ENCODE measurements around the gene PNKP. TPM values are rescaled to one million over a fixed set of nuclear protein-coding genes. Genes with fewer than 3 reads are reported as not detected.

The PNKP gene
- total and polyA plus RNA-seq, 9 of the 15 experiments (the other 6 are each of a cell fraction or from before 2014, with no cell fraction given): 2.8 to 85.4 (median 25.3) TPM

- Histone ChIP-seq H3K9me1 (ENCODE audit: control insufficient read depth, insufficient read depth, low read length) (no peaks in the 10 kb centered on the region), H3K4me3 (no peak overlapping the region), H3K4me1 (replicated peaks in 1 of 2; ENCODE audit: control insufficient read depth in 2 of 2, insufficient read depth in 2 of 2, low read length in 2 of 2) (peaks cover 6 to 60% of the 10 kb centered on the region in 2 experiments; a peak in 3 of 5 replicates), H3K27me3 (ENCODE audit: control insufficient read depth in 2 of 2, insufficient read depth in 2 of 2, low read length in 2 of 2) (no peaks in the 10 kb centered on the region), H3K79me2 (ENCODE audit: control insufficient read depth, insufficient read depth, low read length) (no peaks in the 10 kb centered on the region), H3K4me2 (ENCODE audit: insufficient read depth, low read length) (no peak overlapping the region), H2AFZ (ENCODE audit: low read depth, low read length) (no peak overlapping the region), H3K27ac (ENCODE audit: extremely low read depth, low read depth, low read length) (no peak overlapping the region), H3K9me3 (replicated peaks; ENCODE audit: control insufficient read depth, insufficient read depth, low read depth, low read length) (no peaks in the 10 kb centered on the region), H3K9ac (ENCODE audit: insufficient read depth in 1 of 2, low read depth in 2 of 2, low read length in 2 of 2) (0 out of 4 replicates have a peak overlapping the region, but pooled peaks of 1 of the 2 experiments have one; percentile 77), H4K20me1 (replicated peaks; ENCODE audit: control insufficient read depth, insufficient read depth, low read length) (no peaks in the 10 kb centered on the region), H3K36me3 (ENCODE audit: control insufficient read depth, insufficient read depth, low read length) (peaks cover 55% of the 10 kb centered on the region)
- WGBS (ENCODE audit: insufficient coverage, low coverage, missing lambda C conversion rate): 90% methylated on average over 18 of the region's 18 CpGs
- intact Hi-C loops (cut with micrococcal nuclease) (no loop called here), in situ Hi-C loops (cut with MboI) (no loop called here)
- ATAC-seq (no peak), FAIRE-seq (no peak), DNase-seq (ENCODE audit: extremely low read depth in 1 of 4, low spot score in 3 of 4) (no peak)
- TF ChIP-seq RBFOX2 (IDR thresholded peaks at IDR 0.05; ENCODE audit: low read depth, low read length): peak; percentile 27; the same call in 1 of the 2 replicates
- no peak for TF ChIP-seq NFIX (CRISPR knock-in tag; IDR thresholded peaks at IDR 0.05; ENCODE audit: low read depth)
- BruUV-seq (replicated peaks): no TSS peak
- ChIA-PET CTCF (ENCODE audit: low intra/inter-chr PET ratio) (no interaction called here), POLR2A (interaction anchor here (0.6 kb wide), 1 partner anchor 26 kb away, joined by 3 read pairs; no protein-coding TSS in a partner anchor)
These were observed 16.7 kb upstream of the PNKP start for GRCh38 chr19:49884109-49884508.

GRCh38 chr19:49883094-49883493, 15.7 kb upstream of the PNKP start:
- Histone ChIP-seq H4K20me1 (replicated peaks; ENCODE audit: control insufficient read depth, insufficient read depth, low read length) (no peaks in the 10 kb centered on the region), H3K27ac (ENCODE audit: extremely low read depth, low read depth, low read length) (no peak overlapping the region), H3K27me3 (ENCODE audit: control insufficient read depth in 2 of 2, insufficient read depth in 2 of 2, low read length in 2 of 2) (no peaks in the 10 kb centered on the region), H3K9ac (ENCODE audit: insufficient read depth in 1 of 2, low read depth in 2 of 2, low read length in 2 of 2) (no peak overlapping the region), H3K4me2 (ENCODE audit: insufficient read depth, low read length) (no peak overlapping the region), H3K4me3 (no peak overlapping the region), H2AFZ (ENCODE audit: low read depth, low read length) (no peak overlapping the region), H3K4me1 (replicated peaks in 1 of 2; ENCODE audit: control insufficient read depth in 2 of 2, insufficient read depth in 2 of 2, low read length in 2 of 2) (peaks cover 6 to 61% of the 10 kb centered on the region in 2 experiments; a peak in 3 of 5 replicates), H3K9me3 (replicated peaks; ENCODE audit: control insufficient read depth, insufficient read depth, low read depth, low read length) (no peaks in the 10 kb centered on the region), H3K79me2 (ENCODE audit: control insufficient read depth, insufficient read depth, low read length) (peaks cover 2% of the 10 kb centered on the region), H3K36me3 (ENCODE audit: control insufficient read depth, insufficient read depth, low read length) (peaks cover 55% of the 10 kb centered on the region), H3K9me1 (ENCODE audit: control insufficient read depth, insufficient read depth, low read length) (no peaks in the 10 kb centered on the region)
- no peak for DNase-seq (ENCODE audit: extremely low read depth in 1 of 4, low spot score in 3 of 4)
- ChIA-PET CTCF (ENCODE audit: low intra/inter-chr PET ratio) (no interaction called here), POLR2A (no interaction called here)
- no TSS peak for BruUV-seq (replicated peaks)
- in situ Hi-C loops (cut with MboI): no loop called here
- 91% methylated on average over 5 of the region's 5 CpGs for WGBS (ENCODE audit: insufficient coverage, low coverage, missing lambda C conversion rate)
- no peak for ATAC-seq
- FAIRE-seq: no peak
- intact Hi-C loops (cut with micrococcal nuclease): no loop called here
- TF ChIP-seq TRIM28 (IDR thresholded peaks at IDR 0.05): 0 out of 2 replicates have a peak, but pooled peaks have one; percentile 49
- no peak for TF ChIP-seq STAT6 (CRISPR knock-in tag; IDR thresholded peaks at IDR 0.05)
- no peak for TF ChIP-seq GTF2E2 (tag; IDR thresholded peaks at IDR 0.05)
- no peak for TF ChIP-seq SIX5 (IDR thresholded peaks at IDR 0.05; ENCODE audit: borderline replicate concordance in 1 of 2, insufficient read depth in 1 of 2, low read depth in 1 of 2, low read length in 2 of 2)
- TF ChIP-seq ZNF224 (CRISPR knock-in tag; IDR thresholded peaks at IDR 0.05): no peak
- TF ChIP-seq ETS2 (tag; IDR thresholded peaks at IDR 0.05; ENCODE audit: borderline replicate concordance, poor library complexity, severe bottlenecking): no peak
- TF ChIP-seq SRSF9 (IDR thresholded peaks at IDR 0.05; ENCODE audit: borderline replicate concordance, low read depth, low read length): no peak
- TF ChIP-seq U2AF2 (optimal IDR thresholded peaks at IDR 0.05; ENCODE audit: low read depth, low read length): no peak
- TF ChIP-seq CBX3 (IDR thresholded peaks at IDR 0.05; ENCODE audit: borderline replicate concordance in 1 of 2, low read length in 2 of 2): 0 out of 3 replicates have a peak, but pooled peaks of 1 of the 2 experiments have one; percentile 48
- no peak for TF ChIP-seq SNRNP70 (optimal IDR thresholded peaks at IDR 0.05; ENCODE audit: low read depth, low read length)
